KMS-11 (cell line): Measurements from ENCODE around the gene UNC79.

Source experiments
- H2AFZ ChIP-seq: fragments of 200-600 bp; sonication (generic); 2 replicates; pipeline ENCODE4 v1.6.1; 2016; ENCODE audit warnings: antibody characterized with exemption, mixed run types, low read depth
- H3K27ac ChIP-seq: fragments of 200-600 bp; sonication (generic); 2 replicates; pipeline ENCODE4 v1.6.1; 2016; ENCODE audit warnings: mild to moderate bottlenecking, mixed run types
- H3K27me3 ChIP-seq: fragments of 200-600 bp; sonication (generic); 2 replicates; pipeline ENCODE4 v1.6.1; 2017; ENCODE audit warnings: mild to moderate bottlenecking, low read depth, mixed run types, moderate library complexity; ENCODE audit not compliant: insufficient read depth
- H3K36me3 ChIP-seq: fragments of 200-600 bp; sonication (generic); 2 replicates; pipeline ENCODE4 v1.6.1; 2017; ENCODE audit warnings: mild to moderate bottlenecking, mixed run types; ENCODE audit not compliant: insufficient read depth
- H3K4me1 ChIP-seq: fragments of 200-600 bp; sonication (generic); 2 replicates; pipeline ENCODE4 v1.6.1; 2016; ENCODE audit warnings: mild to moderate bottlenecking, low read depth, mixed run types; ENCODE audit not compliant: poor library complexity, severe bottlenecking
- H3K4me2 ChIP-seq: fragments of 200-600 bp; sonication (generic); 2 replicates; pipeline ENCODE4 v1.7.0; 2016; ENCODE audit warnings: mild to moderate bottlenecking, mixed run types
- H3K4me3 ChIP-seq: fragments of 200-600 bp; sonication (generic); IDR thresholded peaks from 2 replicates; pipeline ENCODE4 v1.6.1; 2017; ENCODE audit warnings: low read depth, low read length, mixed read lengths; ENCODE audit not compliant: insufficient read depth
- H3K79me2 ChIP-seq: fragments of 200-600 bp; sonication (generic); 2 replicates; pipeline ENCODE4 v1.6.1; 2016; ENCODE audit warnings: low read depth, mixed run types; ENCODE audit not compliant: insufficient read depth
- H3K9ac ChIP-seq: fragments of 200-600 bp; sonication (generic); 2 replicates; pipeline ENCODE4 v1.6.1; 2016; ENCODE audit warnings: mild to moderate bottlenecking, mixed run types
- H4K20me1 ChIP-seq: fragments of 200-600 bp; sonication (generic); 2 replicates; pipeline ENCODE4 v1.6.1; 2016; ENCODE audit warnings: mild to moderate bottlenecking, mixed run types; ENCODE audit not compliant: insufficient read depth
- CTCF ChIP-seq: fragments of 200-600 bp; sonication (generic); conservative IDR thresholded peaks from 2 replicates; pipeline ENCODE4 v1.6.1; 2017; ENCODE audit warnings: low read depth, mild to moderate bottlenecking, antibody characterized with exemption, low read length, moderate library complexity, mixed read lengths

Gene UNC79

GRCh38 chr14:93676416-93676958 lies 245.7 kb downstream of the UNC79 start:
- no peaks in the 10 kb centered on the region for H3K4me1 ChIP-seq
- H3K4me2 ChIP-seq, result no peak overlapping the region

GRCh38 chr14:93682459-93682858 lies 251.7 kb downstream of the UNC79 start:
- H4K20me1 ChIP-seq, result no peaks in the 10 kb centered on the region
- TF ChIP-seq CTCF, result no peak
- H3K27ac ChIP-seq, result no peak overlapping the region
- H3K36me3 ChIP-seq, result no peaks in the 10 kb centered on the region
- H3K4me2 ChIP-seq, result no peak overlapping the region
- H2AFZ ChIP-seq, result no peak overlapping the region
- no peaks in the 10 kb centered on the region for H3K79me2 ChIP-seq
- no peak overlapping the region for H3K9ac ChIP-seq
- no peak overlapping the region for H3K4me3 ChIP-seq
- no peaks in the 10 kb centered on the region for H3K4me1 ChIP-seq
- no peaks in the 10 kb centered on the region for H3K27me3 ChIP-seq

More at GRCh38 chr14:93676416-93676958, 245.7 kb downstream of the UNC79 start:
- Histone ChIP-seq H3K4me3 (no peak overlapping the region), H3K36me3 (no peaks in the 10 kb centered on the region), H4K20me1 (no peaks in the 10 kb centered on the region), H3K27me3 (no peaks in the 10 kb centered on the region), H2AFZ (no peak overlapping the region), H3K9ac (no peak overlapping the region), H3K27ac (no peak overlapping the region), H3K79me2 (no peaks in the 10 kb centered on the region)
- no peak for TF ChIP-seq CTCF

GRCh38 chr14:93683226-93683625 lies 252.5 kb downstream of the UNC79 start:
- Histone ChIP-seq H3K4me1 (no peaks in the 10 kb centered on the region), H3K4me2 (no peak overlapping the region), H3K27me3 (no peaks in the 10 kb centered on the region), H3K79me2 (no peaks in the 10 kb centered on the region), H3K27ac (no peak overlapping the region), H4K20me1 (no peaks in the 10 kb centered on the region), H3K4me3 (no peak overlapping the region), H3K36me3 (no peaks in the 10 kb centered on the region), H2AFZ (no peak overlapping the region), H3K9ac (no peak overlapping the region)
- TF ChIP-seq CTCF, result no peak

GRCh38 chr14:93685121-93685895 lies 254.6 kb downstream of the UNC79 start:
- Histone ChIP-seq H3K79me2 (no peaks in the 10 kb centered on the region), H3K4me3 (no peak overlapping the region), H3K4me2 (no peak overlapping the region), H2AFZ (no peak overlapping the region), H3K27ac (no peak overlapping the region), H4K20me1 (no peaks in the 10 kb centered on the region), H3K4me1 (no peaks in the 10 kb centered on the region), H3K27me3 (no peaks in the 10 kb centered on the region), H3K9ac (no peak overlapping the region), H3K36me3 (no peaks in the 10 kb centered on the region)
- TF ChIP-seq CTCF, result no peak
